ENCODE measurements around the gene KRTAP25-1.

The KRTAP25-1 gene

GRCh38 chr21:30289215-30289614 lies at the start of gene KRTAP25-1:
TSS of gene KRTAP25-1 (minus strand) at chr21:30289514. CDS start at chr21:30289490, 24 bp downstream.
- H3K27me3 ChIP-seq (ENCODE audit: control insufficient read depth in 1 of 2, insufficient read depth in 2 of 2, low read length in 2 of 2), result no peaks in the 10 kb centered on the region
- H3K36me3 ChIP-seq (ENCODE audit: control insufficient read depth in 1 of 2, insufficient read depth in 2 of 2, low read length in 2 of 2), result no peaks in the 10 kb centered on the region

GRCh38 chr21:30338717-30339116 lies 49.4 kb upstream of the KRTAP25-1 start:
- Histone ChIP-seq H3K27me3 (ENCODE audit: control insufficient read depth in 1 of 2, insufficient read depth in 2 of 2, low read length in 2 of 2) (no peaks in the 10 kb centered on the region), H3K4me1 (ENCODE audit: control insufficient read depth in 1 of 2, insufficient read depth in 2 of 2, low read length in 2 of 2) (no peaks in the 10 kb centered on the region), H3K36me3 (ENCODE audit: control insufficient read depth in 1 of 2, insufficient read depth in 2 of 2, low read length in 2 of 2) (no peaks in the 10 kb centered on the region), H3K4me3 (ENCODE audit: low read depth in 1 of 2, low read length in 2 of 2) (no peak overlapping the region), H3K9me3 (ENCODE audit: control insufficient read depth in 1 of 2, low read length in 2 of 2) (peaks cover 0 to 5% of the 10 kb centered on the region in 2 donors), H3K9ac (ENCODE audit: low read depth in 1 of 2, low read length in 2 of 2) (no peak overlapping the region), H3K27ac (ENCODE audit: low read depth, low read length) (no peak overlapping the region)

More at GRCh38 chr21:30289215-30289614, at the start of gene KRTAP25-1:
- no peaks in the 10 kb centered on the region for H3K4me1 ChIP-seq (ENCODE audit: control insufficient read depth in 1 of 2, insufficient read depth in 2 of 2, low read length in 2 of 2)
- no peak within 1 kb of the TSS for H3K9ac ChIP-seq (ENCODE audit: low read depth in 1 of 2, low read length in 2 of 2)
- H3K4me3 ChIP-seq (ENCODE audit: low read depth in 1 of 2, low read length in 2 of 2), result no peak within 1 kb of the TSS
- no peaks in the 10 kb centered on the region for H3K9me3 ChIP-seq (ENCODE audit: control insufficient read depth in 1 of 2, low read length in 2 of 2)
- no peak within 1 kb of the TSS for H3K27ac ChIP-seq (ENCODE audit: low read depth, low read length)

- Histone ChIP-seq H3K36me3 (ENCODE audit: control insufficient read depth in 1 of 2, insufficient read depth in 2 of 2, low read length in 2 of 2) (no peaks in the 10 kb centered on the region), H3K27ac (ENCODE audit: low read depth, low read length) (no peak overlapping the region), H3K4me3 (ENCODE audit: low read depth in 1 of 2, low read length in 2 of 2) (no peak overlapping the region), H3K27me3 (ENCODE audit: control insufficient read depth in 1 of 2, insufficient read depth in 2 of 2, low read length in 2 of 2) (no peaks in the 10 kb centered on the region), H3K4me1 (ENCODE audit: control insufficient read depth in 1 of 2, insufficient read depth in 2 of 2, low read length in 2 of 2) (no peaks in the 10 kb centered on the region), H3K9ac (ENCODE audit: low read depth in 1 of 2, low read length in 2 of 2) (no peak overlapping the region), H3K9me3 (ENCODE audit: control insufficient read depth in 1 of 2, low read length in 2 of 2) (peaks cover 0 to 5% of the 10 kb centered on the region in 2 donors)
Observed at GRCh38 chr21:30337772-30338171, 48.5 kb upstream of the KRTAP25-1 start.

GRCh38 chr21:30337276-30337744 lies 48.0 kb upstream of the KRTAP25-1 start, which contains the start of gene KRTAP27-1:
TSS of gene KRTAP27-1 (minus strand) at chr21:30337694. CDS start at chr21:30337668, 26 bp downstream.
- no peaks in the 10 kb centered on the region for H3K36me3 ChIP-seq (ENCODE audit: control insufficient read depth in 1 of 2, insufficient read depth in 2 of 2, low read length in 2 of 2)
- no peaks in the 10 kb centered on the region for H3K27me3 ChIP-seq (ENCODE audit: control insufficient read depth in 1 of 2, insufficient read depth in 2 of 2, low read length in 2 of 2)
- no peak within 1 kb of the TSS for H3K27ac ChIP-seq (ENCODE audit: low read depth, low read length)
- H3K4me3 ChIP-seq (ENCODE audit: low read depth in 1 of 2, low read length in 2 of 2), result no peak within 1 kb of the TSS
- H3K9ac ChIP-seq (ENCODE audit: low read depth in 1 of 2, low read length in 2 of 2), result no peak within 1 kb of the TSS
- H3K4me1 ChIP-seq (ENCODE audit: control insufficient read depth in 1 of 2, insufficient read depth in 2 of 2, low read length in 2 of 2), result no peaks in the 10 kb centered on the region
- H3K9me3 ChIP-seq (ENCODE audit: control insufficient read depth in 1 of 2, low read length in 2 of 2), result peaks cover 0 to 5% of the 10 kb centered on the region in 2 donors

- no peak overlapping the region for H3K4me3 ChIP-seq (ENCODE audit: low read depth in 1 of 2, low read length in 2 of 2)
- no peak overlapping the region for H3K9ac ChIP-seq (ENCODE audit: low read depth in 1 of 2, low read length in 2 of 2)
- H3K27me3 ChIP-seq (ENCODE audit: control insufficient read depth in 1 of 2, insufficient read depth in 2 of 2, low read length in 2 of 2), result no peaks in the 10 kb centered on the region
- H3K4me1 ChIP-seq (ENCODE audit: control insufficient read depth in 1 of 2, insufficient read depth in 2 of 2, low read length in 2 of 2), result no peaks in the 10 kb centered on the region
- H3K36me3 ChIP-seq (ENCODE audit: control insufficient read depth in 1 of 2, insufficient read depth in 2 of 2, low read length in 2 of 2), result no peaks in the 10 kb centered on the region
- H3K9me3 ChIP-seq (ENCODE audit: control insufficient read depth in 1 of 2, low read length in 2 of 2), result peaks cover 0 to 5% of the 10 kb centered on the region in 2 donors
- H3K27ac ChIP-seq (ENCODE audit: low read depth, low read length), result no peak overlapping the region
Observed at GRCh38 chr21:30336596-30336995, 47.3 kb upstream of the KRTAP25-1 start.

GRCh38 chr21:30333736-30334135 lies 44.4 kb upstream of the KRTAP25-1 start:
- Histone ChIP-seq H3K9me3 (ENCODE audit: control insufficient read depth in 1 of 2, low read length in 2 of 2) (peaks cover 0 to 5% of the 10 kb centered on the region in 2 donors), H3K9ac (ENCODE audit: low read depth in 1 of 2, low read length in 2 of 2) (no peak overlapping the region), H3K36me3 (ENCODE audit: control insufficient read depth in 1 of 2, insufficient read depth in 2 of 2, low read length in 2 of 2) (no peaks in the 10 kb centered on the region), H3K4me1 (ENCODE audit: control insufficient read depth in 1 of 2, insufficient read depth in 2 of 2, low read length in 2 of 2) (no peaks in the 10 kb centered on the region), H3K27me3 (ENCODE audit: control insufficient read depth in 1 of 2, insufficient read depth in 2 of 2, low read length in 2 of 2) (no peaks in the 10 kb centered on the region), H3K27ac (ENCODE audit: low read depth, low read length) (no peak overlapping the region), H3K4me3 (ENCODE audit: low read depth in 1 of 2, low read length in 2 of 2) (no peak overlapping the region)

- Histone ChIP-seq H3K4me1 (ENCODE audit: control insufficient read depth in 1 of 2, insufficient read depth in 2 of 2, low read length in 2 of 2) (no peaks in the 10 kb centered on the region), H3K9ac (ENCODE audit: low read depth in 1 of 2, low read length in 2 of 2) (no peak overlapping the region), H3K9me3 (ENCODE audit: control insufficient read depth in 1 of 2, low read length in 2 of 2) (peaks cover 3 to 5% of the 10 kb centered on the region in 2 donors), H3K27ac (ENCODE audit: low read depth, low read length) (no peak overlapping the region), H3K4me3 (ENCODE audit: low read depth in 1 of 2, low read length in 2 of 2) (no peak overlapping the region), H3K36me3 (ENCODE audit: control insufficient read depth in 1 of 2, insufficient read depth in 2 of 2, low read length in 2 of 2) (no peaks in the 10 kb centered on the region), H3K27me3 (ENCODE audit: control insufficient read depth in 1 of 2, insufficient read depth in 2 of 2, low read length in 2 of 2) (no peaks in the 10 kb centered on the region)
Observed at GRCh38 chr21:30332681-30333080, 43.4 kb upstream of the KRTAP25-1 start.

- Histone ChIP-seq H3K9ac (ENCODE audit: low read depth in 1 of 2, low read length in 2 of 2) (no peak overlapping the region), H3K27me3 (ENCODE audit: control insufficient read depth in 1 of 2, insufficient read depth in 2 of 2, low read length in 2 of 2) (no peaks in the 10 kb centered on the region), H3K27ac (ENCODE audit: low read depth, low read length) (no peak overlapping the region), H3K4me1 (ENCODE audit: control insufficient read depth in 1 of 2, insufficient read depth in 2 of 2, low read length in 2 of 2) (no peaks in the 10 kb centered on the region), H3K36me3 (ENCODE audit: control insufficient read depth in 1 of 2, insufficient read depth in 2 of 2, low read length in 2 of 2) (no peaks in the 10 kb centered on the region), H3K9me3 (ENCODE audit: control insufficient read depth in 1 of 2, low read length in 2 of 2) (peaks cover 3 to 13% of the 10 kb centered on the region in 2 donors), H3K4me3 (ENCODE audit: low read depth in 1 of 2, low read length in 2 of 2) (no peak overlapping the region)
Observed at GRCh38 chr21:30329203-30329875, 40.0 kb upstream of the KRTAP25-1 start.

GRCh38 chr21:30326390-30326789 lies 37.1 kb upstream of the KRTAP25-1 start:
- Histone ChIP-seq H3K27me3 (ENCODE audit: control insufficient read depth in 1 of 2, insufficient read depth in 2 of 2, low read length in 2 of 2) (no peaks in the 10 kb centered on the region), H3K4me3 (ENCODE audit: low read depth in 1 of 2, low read length in 2 of 2) (no peak overlapping the region), H3K9me3 (ENCODE audit: control insufficient read depth in 1 of 2, low read length in 2 of 2) (peaks cover 3 to 19% of the 10 kb centered on the region in 2 donors), H3K27ac (ENCODE audit: low read depth, low read length) (no peak overlapping the region), H3K36me3 (ENCODE audit: control insufficient read depth in 1 of 2, insufficient read depth in 2 of 2, low read length in 2 of 2) (no peaks in the 10 kb centered on the region), H3K4me1 (ENCODE audit: control insufficient read depth in 1 of 2, insufficient read depth in 2 of 2, low read length in 2 of 2) (no peaks in the 10 kb centered on the region), H3K9ac (ENCODE audit: low read depth in 1 of 2, low read length in 2 of 2) (no peak overlapping the region)

GRCh38 chr21:30320215-30320614 lies 30.9 kb upstream of the KRTAP25-1 start, which contains the start of gene KRTAP26-1:
TSS of gene KRTAP26-1 (minus strand) at chr21:30320315. CDS start at chr21:30320035, 280 bp downstream.
- Histone ChIP-seq H3K27ac (ENCODE audit: low read depth, low read length) (no peak within 1 kb of the TSS), H3K9me3 (ENCODE audit: control insufficient read depth in 1 of 2, low read length in 2 of 2) (peaks cover 1 to 12% of the 10 kb centered on the region in 2 donors)

More at GRCh38 chr21:30320215-30320614, 30.9 kb upstream of the KRTAP25-1 start, which contains the start of gene KRTAP26-1:
- Histone ChIP-seq H3K4me1 (ENCODE audit: control insufficient read depth in 1 of 2, insufficient read depth in 2 of 2, low read length in 2 of 2) (no peaks in the 10 kb centered on the region), H3K27me3 (ENCODE audit: control insufficient read depth in 1 of 2, insufficient read depth in 2 of 2, low read length in 2 of 2) (no peaks in the 10 kb centered on the region), H3K36me3 (ENCODE audit: control insufficient read depth in 1 of 2, insufficient read depth in 2 of 2, low read length in 2 of 2) (no peaks in the 10 kb centered on the region), H3K9ac (ENCODE audit: low read depth in 1 of 2, low read length in 2 of 2) (no peak within 1 kb of the TSS), H3K4me3 (ENCODE audit: low read depth in 1 of 2, low read length in 2 of 2) (no peak within 1 kb of the TSS)

Measured in duodenal mucosa (tissue), 2 donors.